EH (cell line): ENCODE data around the gene WASF3.
A peak's percentile ranks its signal among the peaks of the same experiment; 100 is the strongest.
"Not testable (repeated sequence)": the region's sequence is repeated elsewhere in the genome, so short reads cannot be mapped to it uniquely, and the experiment has no call there.

Source experiments
- DNase-seq: peaks from one replicate; pipeline ENCODE4 v3.0.0-alpha.2; 2015; ENCODE audit warnings: low read depth

The WASF3 gene

GRCh38 chr13:26590951-26591350, 33.5 kb downstream of the WASF3 start:
- DNase-seq: no peak

- no peak for DNase-seq
These were observed 34.2 kb downstream of the WASF3 start for GRCh38 chr13:26591672-26592071.

- DNase-seq: peak; percentile 27
These were observed 36.2 kb downstream of the WASF3 start for GRCh38 chr13:26593661-26594060.

DNA sequence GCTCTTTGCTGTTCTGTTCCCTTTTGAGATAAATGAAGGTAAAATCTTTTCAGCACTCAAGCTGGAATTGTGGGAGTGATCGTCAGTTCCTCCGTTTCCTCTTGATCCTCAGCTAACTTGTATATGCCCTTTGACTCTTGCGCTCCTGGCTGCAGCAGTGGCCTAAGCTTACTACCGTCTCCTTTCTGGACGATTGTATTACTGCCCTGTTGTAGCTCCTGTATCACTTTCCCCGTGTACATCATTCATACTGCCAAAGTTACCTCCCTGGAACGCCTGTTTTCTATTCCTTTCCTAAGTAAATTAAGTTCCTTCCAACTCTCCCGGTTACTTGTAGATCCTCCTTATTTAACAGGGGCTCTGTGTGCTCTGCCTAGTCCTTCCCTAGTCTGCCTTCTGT, 36.9 kb downstream of the WASF3 start:
- DNase-seq: no peak

DNA sequence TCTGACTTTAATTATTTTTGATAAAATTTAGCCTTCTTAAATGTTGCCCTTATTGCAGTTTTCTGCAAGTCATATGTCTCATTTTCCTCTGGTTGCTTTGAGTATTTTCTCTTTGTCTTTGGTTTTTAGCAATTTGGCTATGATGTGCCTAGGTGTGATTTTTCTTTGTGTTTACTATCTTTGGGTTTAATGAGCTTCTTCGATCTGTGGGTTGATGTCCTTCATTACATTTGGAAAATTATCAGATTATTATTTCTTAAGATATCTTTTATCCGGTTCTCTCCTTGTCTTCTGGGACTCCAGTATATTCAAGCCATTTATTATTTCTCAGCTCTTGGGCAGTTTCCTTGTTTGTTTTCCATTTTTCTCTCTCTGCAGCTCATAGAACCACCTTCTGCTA, 39.0 kb downstream of the WASF3 start:
- DNase-seq: no peak

DNA sequence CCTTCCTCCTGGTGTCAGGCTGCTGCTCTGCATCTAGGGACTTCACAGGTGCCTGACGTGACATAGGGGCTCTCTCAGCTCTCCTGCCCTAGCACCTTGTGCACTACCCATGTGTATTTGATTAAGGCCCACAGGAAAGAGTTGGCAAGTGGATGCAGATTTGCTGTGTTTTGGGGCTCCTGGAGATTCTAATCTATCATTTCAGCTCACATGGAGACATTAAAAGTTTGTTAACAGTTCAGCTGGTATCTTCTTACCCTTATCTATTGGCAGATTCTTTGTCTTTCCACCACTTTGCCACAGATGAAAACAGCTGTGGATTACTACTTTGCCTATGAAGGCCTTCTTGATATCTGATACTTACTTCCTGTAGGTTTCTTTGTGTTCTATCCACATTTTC, 41.9 kb downstream of the WASF3 start:
- no peak for DNase-seq

DNA sequence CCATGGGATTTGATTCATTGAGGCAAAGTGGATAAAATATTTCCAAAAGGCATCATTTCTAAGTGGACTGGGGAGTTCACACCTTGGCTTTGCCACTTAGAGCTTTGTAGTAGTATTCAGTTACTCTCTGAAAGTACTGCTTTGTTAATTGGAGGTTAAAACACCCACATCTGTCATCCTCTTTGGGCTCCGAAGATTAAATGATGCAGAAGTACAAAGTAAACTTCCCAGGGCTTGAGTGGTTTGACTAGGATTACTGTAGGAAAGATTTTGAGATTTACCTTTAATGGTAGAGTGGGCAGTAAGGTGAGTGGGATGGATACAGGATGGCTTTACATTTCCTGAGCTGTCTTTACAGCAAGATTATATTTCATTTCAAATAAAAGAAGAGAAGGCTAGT, 42.4 kb downstream of the WASF3 start:
- no peak for DNase-seq

DNA sequence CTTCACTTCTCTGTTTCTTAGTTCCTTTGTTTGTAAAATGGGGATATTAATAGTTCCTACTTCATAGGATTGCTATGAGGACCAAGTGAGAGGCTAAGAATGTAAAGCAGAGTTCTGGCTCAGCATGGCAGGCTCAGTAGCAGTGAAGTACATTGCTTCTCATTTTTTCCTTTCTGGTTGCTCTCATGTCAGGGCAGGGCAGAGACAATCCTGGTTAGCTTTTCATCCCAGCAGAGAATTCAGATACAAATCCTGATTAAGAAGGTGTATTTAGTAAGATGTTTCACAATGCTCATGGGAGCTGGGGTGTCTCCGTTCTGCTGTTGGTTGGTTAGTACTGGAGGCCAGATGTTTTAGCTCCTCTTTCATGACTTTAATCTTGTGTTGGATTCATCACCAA, 42.9 kb downstream of the WASF3 start:
- DNase-seq: peak; percentile 50

DNA sequence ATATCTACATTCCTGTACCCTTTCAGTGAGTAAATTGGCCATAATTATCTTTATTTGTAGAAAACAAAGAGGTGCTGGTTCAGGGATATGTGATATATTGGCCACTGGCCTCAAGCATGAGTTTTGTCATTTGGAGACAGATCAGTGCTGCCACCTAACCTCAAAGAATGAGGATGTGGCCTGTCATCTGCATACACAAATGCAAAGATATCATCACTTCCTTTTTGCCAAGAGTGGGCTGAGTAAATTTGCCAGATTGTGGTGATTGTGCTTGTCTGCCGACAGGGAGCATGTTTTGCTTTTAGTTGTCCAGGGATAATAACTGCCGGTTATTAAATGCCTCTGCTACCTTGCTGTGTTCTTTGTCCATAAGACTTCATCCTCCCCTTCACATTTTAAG, 44.2 kb downstream of the WASF3 start:
- DNase-seq: peak; percentile 78

- no peak for DNase-seq
These were observed 45.3 kb downstream of the WASF3 start for GRCh38 chr13:26602783-26603182.

GRCh38 chr13:26604784-26605545, 47.5 kb downstream of the WASF3 start:
- DNase-seq: no peak

GRCh38 chr13:26605845-26606244, 48.4 kb downstream of the WASF3 start:
- DNase-seq: no peak

- DNase-seq: no peak
These were observed 49.1 kb downstream of the WASF3 start for GRCh38 chr13:26606631-26607030.

DNA sequence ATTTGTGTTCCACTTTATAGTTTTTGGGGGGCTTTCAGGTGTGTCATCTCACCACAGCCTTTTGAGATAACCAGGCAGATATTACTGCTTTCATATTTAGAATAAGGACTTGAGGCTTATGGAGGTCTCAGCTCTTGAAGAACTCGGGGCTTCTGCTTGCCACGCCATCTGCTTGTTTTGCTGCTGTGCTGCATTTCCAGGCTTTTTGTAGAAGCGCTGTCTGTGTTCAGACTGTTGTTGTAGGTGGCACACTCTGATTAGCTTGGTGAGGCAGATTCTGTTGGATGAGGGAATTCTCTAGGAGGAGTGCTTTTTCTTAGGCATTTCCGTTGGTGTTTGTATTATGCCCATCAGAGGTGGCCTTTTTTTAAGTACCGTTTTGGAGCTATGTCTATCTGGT, 57.2 kb downstream of the WASF3 start:
- DNase-seq: no peak

- DNase-seq: peak; percentile 75
These were observed 58.6 kb downstream of the WASF3 start for GRCh38 chr13:26616126-26616525.

GRCh38 chr13:26618726-26619125, 61.2 kb downstream of the WASF3 start:
- no peak for DNase-seq

- peak; percentile 82 for DNase-seq
These were observed 61.9 kb downstream of the WASF3 start for GRCh38 chr13:26619358-26619757.

DNA sequence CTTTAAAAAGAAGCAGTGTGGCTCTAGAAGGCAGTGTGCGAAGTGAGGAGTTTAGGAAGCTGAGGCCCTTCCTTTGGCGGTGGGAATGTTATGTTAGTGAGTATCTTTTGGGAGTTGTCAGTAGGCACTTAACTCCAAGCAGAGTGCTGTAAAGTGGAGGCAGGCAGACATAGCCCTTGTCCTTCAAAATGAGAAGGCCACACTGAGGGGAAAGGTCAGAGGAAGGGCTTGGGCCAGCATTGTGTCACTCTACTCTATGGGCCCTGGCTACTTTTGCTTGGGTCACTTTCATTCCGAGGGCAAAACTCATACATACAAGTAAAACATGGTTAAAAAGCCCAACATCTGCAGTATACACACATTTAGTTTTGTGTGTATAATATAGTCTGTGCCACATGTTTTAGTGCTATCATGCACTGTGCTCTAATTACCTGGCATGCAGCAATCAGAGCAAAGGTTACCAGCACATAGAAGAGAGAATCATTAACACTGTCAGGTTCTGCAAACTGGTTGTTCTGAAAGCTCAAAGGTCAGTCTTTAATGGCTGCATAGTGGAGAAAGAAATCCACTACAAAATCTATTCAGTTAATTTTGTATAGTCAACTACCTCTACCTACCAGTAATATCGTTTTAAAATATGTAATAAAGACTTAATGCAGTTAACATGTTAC, 64.4 kb downstream of the WASF3 start:
- no peak for DNase-seq

- DNase-seq: no peak
These were observed 65.6 kb downstream of the WASF3 start for GRCh38 chr13:26623125-26623524.

DNA sequence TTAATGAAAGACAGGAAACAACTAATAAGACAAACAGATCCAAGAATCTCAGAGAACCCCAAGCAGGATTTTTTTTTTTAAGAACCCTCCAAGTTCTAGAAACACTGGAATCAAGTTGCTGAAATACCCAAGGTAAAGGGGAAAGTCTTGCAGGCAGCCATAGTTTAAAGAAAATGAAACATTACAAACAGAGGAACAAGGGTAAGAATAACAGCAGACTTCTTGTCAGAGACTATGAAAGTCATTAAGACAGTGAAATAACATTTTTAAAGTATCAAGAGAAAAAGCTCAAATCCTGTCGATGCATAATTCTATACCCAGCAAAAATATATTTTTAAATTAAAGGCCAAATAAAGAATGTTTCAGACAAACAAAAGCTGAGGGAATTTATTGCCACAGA, 67.1 kb downstream of the WASF3 start:
- no peak for DNase-seq

- DNase-seq: no peak
These were observed 68.8 kb downstream of the WASF3 start for GRCh38 chr13:26626271-26626670.

DNA sequence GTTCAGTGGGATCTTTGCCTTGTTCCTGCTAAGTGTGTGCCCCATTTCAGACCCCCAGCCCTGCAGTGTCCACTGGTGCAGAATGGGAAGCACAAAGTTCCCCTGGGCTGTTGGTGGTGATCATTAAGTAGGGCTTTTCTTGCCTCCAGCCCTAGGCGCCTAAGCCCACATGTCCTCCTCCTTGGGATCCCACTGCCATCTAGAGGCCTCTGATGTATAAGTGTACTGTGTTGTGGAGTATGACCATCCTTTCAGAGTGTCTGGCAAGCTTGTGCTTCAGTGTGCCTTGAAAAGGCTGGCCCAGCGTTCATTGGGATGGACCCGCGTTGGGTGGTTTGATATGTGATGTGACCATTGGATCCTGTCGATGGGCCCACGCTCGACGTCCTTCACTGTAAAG, 71.2 kb downstream of the WASF3 start:
- DNase-seq: peak; percentile 52

DNA sequence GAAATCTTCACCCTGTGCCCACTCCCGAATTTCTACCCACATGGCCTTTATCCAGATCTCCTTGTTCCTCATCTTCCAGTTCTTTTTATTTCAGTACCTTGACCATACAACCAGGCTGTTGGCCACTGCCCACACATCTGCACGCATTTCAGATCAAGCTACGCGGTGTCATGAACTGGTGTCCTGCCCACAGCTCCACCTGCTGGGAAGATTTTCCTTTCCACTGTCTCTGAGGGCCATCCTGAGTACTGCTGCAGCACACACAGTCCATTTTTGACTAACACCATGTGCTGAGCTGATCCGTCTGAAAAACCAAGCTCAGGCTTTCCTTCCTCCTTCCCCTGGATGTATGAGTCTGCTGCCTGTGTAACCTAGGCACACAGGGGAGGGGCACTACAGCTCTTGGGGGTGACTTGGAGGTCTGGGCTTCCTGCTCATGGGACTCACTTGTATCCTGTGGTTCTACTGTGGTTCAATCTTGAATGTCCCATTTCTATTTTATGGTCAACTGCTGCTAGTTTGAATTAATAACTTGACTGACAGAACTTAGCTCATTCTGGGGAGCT, 71.9 kb downstream of the WASF3 start:
- DNase-seq: no peak

- not testable (repeated sequence) for DNase-seq
These were observed 78.2 kb downstream of the WASF3 start for GRCh38 chr13:26635634-26636033.
